Superior temporal gyrus (tissue), 1 donor: ENCODE data around the gene CETN1.

Source experiments
- DNase-seq: peaks from one replicate; pipeline ENCODE4 v3.0.0-alpha.2; 2016; ENCODE audit errors: extremely low spot score

The CETN1 gene

GRCh38 chr18:580154-580553, at the start of gene CETN1:
CETN1 (plus strand) TSS chr18:580380; CDS start chr18:580409, 29 bp downstream.
- no peak for DNase-seq

GRCh38 chr18:532018-532417, 48.2 kb upstream of the CETN1 start:
- DNase-seq, result no peak

DNA sequence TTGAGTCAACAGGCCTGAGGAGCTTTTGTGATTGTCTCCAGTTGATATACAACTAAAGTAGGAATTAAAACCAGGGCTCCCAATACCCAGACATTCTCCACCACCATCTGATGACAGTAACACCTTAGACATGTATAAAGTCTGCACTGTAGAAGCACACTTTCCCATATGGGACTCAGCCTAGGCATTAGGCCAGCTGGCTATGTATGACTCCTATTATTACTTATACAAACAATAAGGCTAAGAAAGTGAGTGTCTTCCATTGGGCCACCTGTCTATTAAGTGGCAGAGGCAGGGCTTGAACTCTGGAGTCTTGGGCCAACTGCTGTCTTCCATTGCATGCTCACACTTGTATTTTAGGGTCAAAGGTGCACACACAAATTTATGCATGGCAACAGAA, 47.5 kb upstream of the CETN1 start:
- no peak for DNase-seq

DNA sequence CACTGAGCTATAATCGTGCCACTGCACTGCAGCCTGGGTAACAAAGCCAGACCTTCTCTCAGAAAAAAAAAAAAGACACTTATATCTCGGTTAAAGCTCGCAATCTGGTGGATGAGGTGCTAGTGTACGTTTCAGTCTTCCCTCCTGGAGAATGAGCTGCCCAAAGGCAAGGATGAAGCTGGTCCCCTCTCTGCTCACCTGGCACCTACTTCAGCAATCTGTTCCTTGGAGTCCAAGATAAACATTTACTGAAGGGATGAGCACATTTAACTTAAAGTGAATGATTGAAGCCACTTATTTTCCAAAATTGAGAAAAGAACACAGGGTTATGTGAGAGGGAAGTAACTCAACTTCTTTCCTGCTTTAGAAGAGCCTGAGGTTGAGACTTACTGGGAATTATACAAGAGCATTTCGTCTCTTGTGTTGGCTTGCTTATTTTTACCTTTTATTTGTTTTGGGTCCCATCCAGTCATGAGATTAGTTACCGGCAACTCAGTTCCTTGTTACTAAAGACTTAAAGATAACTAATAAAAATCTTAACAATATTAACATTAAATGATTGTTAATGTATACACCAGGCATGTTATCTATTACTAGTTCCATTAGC, 46.1 kb upstream of the CETN1 start:
- DNase-seq, result no peak

GRCh38 chr18:543447-544078, 36.6 kb upstream of the CETN1 start:
- DNase-seq, result no peak

DNA sequence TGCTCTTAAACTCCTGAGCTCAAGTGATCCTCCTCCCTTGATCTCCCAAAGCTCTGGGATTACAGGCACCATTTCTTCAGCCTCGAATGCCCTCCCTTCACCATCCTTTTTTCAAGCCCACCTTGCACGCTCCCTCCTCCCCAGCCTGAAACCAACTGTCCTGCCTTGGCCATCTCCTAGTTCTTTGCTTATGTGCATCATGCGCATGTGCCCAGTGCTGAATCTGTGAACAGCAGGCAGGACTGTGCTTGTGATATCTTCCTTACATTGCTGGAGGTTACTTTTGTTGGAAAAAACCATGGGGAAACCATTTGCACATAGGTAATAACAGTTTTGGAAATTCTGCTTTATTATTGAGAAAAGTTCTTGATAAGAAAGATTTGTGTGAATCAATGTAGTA, 30.2 kb upstream of the CETN1 start:
- DNase-seq, result no peak

DNA sequence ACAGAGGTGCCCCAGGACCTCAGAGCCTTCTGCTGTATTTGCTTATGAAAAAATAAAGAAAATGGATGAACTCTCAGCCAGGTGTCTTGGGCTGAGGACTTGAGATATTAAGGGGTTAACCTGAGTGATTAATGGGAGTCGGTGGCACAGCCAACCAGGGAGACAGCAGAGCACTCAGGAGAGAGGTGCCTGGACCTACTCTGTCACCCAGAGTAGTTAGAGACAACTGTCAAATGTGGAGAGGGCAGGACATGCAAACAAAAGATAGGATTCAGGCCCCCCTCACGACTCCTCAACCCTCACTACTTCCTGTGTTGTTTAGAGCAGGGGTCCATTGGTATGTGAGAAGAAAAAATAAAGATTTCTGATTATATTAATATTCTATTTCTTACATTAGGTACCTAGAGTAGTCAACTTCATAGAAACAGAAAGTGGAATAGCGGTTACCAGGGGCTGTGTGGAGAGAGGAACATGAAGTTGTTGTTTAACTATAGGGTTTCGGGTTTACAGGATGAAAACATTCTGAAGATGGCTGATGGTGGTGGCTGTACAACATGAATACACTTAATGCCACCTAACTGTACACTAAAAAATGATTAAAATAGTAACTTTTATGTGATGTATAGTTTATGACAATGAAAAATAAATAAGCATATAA, 28.6 kb upstream of the CETN1 start:
- no peak for DNase-seq

DNA sequence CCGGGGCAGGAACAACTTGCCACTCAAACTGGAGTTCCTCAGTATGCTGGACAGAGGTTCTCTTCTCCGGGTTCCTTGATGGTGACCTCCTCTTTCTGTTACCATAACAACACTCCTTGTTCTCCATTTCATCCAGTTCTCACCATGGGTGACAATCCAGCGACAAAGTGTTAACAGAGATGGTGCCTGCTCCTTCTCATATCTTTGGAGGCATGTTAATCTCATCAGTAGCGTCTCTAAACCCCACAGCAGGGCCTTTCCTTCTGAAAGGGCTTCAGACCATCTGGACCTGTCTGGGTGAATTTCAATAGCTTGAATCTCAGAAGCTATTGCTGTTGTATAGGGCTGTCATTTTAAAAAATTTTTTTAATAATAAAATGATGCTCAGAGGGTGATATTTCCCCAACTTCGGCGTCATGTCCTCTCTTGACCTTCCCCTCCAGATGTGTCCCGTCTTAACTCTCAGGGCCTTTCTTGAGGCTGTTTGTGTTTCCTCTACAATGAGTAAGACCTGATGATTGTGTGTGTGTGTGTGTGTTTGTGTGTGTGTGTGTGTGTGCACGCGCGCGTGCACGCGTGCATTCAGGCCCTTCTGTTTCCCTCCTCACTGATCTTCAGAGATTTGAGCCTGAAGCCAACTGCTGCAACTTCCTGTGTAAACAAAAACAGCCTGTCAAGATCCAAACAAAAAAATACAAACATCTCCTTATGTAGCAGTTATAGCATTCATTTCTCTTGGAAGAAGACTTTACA, 24.3 kb upstream of the CETN1 start:
- no peak for DNase-seq

DNA sequence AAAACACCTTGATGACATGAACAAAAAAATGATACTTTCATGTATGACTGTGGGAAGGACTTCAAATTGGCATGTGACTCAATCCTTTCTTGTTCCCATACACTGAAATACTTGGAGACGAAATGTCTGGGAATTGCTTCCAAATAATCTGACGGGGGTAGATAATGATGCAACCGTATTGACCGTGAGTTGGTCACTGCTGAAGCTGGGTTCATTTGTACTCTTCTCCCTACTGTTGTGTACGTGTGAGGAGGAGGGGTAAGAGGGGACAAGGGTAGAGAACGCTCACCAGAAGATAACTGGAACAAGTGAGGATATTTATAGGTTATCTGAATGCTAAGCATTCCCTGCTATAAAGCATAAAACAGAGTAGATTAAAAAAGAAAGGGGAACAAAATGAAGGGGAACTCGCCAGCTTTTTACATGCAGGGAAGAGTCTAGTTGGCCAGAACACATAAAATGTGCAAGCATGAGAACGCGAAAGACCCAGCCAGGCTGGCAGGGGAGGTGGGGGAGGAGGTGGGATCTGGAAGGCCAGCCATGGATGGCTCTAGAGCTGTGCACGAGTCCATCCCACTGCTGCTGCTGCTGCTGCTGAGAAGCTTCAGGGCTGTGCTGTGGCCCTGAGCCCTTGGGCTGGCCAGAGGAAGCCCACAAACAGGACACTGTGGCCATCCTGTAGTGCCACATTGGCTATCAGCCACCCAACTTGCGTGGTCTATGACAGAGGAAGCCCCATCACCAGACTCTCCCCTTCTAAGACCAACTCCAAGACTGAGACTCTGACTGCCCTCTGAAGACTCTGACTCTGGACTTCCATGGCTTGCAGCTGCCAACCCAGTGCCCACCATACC, 15.2 kb upstream of the CETN1 start:
- DNase-seq, result no peak

- DNase-seq, result no peak
Measured at GRCh38 chr18:565562-566061, 14.6 kb upstream of the CETN1 start.

- DNase-seq, result no peak
Measured at GRCh38 chr18:567122-567521, 13.1 kb upstream of the CETN1 start.

GRCh38 chr18:568731-569130, 11.4 kb upstream of the CETN1 start:
- DNase-seq, result no peak

GRCh38 chr18:570256-570655, 9.9 kb upstream of the CETN1 start:
- DNase-seq, result no peak

- DNase-seq, result no peak
Measured at GRCh38 chr18:570697-571096, 9.5 kb upstream of the CETN1 start.

DNA sequence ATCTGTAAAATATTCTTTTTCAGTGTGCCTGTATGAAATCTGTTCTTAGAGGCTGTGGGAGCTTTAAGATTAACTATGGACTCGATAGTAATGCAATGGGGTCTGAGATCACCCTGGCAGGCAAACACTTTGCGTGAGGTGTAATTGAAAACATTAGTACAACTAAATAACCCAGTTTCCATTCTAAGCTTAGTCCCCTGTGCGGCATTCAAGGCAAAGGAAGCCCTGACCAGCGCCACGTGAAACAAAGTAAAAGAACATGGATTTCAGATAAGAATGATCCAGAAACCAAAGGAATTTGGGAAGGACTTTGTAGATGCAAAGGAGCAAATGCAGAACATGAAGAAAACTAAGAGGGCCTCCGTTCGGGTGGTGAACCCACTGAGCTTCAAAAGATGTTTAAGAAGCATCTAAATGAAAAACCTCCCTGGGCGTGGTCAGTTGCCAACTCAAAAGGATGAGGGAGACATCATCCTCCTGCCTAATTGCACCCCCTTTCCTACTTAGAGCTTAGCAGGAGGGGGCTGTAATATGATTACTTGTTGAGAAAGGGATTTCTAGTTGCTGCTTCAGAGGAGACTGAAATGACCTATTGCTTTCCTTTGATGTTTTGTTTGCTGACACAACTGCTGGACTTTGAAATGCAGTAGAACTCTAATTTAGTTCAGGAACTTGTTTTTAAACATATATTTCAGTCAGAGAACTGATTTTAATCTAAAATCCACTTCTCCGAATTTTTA, 7.9 kb upstream of the CETN1 start:
- no peak for DNase-seq

DNA sequence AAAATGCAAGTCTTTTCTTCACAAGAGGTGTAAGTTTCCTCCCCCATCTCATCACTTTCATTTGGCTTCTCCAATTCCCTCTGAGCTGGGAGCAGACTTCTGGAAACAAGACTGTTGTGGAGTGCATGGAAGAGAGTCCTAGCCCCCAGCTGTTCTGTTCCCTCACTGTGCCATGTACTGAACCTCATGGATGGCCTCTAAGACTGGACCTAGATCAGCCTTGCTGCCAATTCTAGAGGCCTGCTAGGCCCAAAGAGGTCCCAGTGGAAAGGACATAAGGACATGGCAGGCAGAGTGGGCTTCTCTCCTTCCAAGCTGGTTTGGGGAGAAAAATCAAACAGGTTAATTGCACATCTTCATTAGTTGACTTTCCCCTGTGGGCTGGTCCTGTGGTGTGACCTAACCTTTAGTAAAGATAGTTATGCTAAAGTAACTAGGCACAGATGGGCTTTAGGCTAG, 7.3 kb upstream of the CETN1 start:
- DNase-seq, result no peak

DNA sequence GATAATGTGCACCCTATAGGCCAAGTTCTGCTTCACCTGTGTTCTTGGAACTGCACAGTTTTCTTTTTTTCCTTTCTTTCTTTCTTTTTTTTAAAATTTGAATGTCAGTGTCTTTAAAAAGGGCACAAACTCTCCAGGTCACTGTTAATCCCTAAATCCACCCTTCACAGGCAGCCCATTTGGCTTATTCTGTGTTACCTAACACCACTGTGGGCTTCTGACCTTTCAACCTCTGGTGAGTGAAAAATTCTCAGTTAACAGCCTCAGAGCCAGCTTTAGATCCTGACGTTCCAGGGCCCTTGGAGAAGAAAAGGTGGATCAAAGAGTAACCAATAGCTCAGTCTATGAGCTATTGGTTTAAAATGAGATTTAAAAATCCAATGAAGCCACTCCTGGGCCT, 6.8 kb upstream of the CETN1 start:
- no peak for DNase-seq

DNA sequence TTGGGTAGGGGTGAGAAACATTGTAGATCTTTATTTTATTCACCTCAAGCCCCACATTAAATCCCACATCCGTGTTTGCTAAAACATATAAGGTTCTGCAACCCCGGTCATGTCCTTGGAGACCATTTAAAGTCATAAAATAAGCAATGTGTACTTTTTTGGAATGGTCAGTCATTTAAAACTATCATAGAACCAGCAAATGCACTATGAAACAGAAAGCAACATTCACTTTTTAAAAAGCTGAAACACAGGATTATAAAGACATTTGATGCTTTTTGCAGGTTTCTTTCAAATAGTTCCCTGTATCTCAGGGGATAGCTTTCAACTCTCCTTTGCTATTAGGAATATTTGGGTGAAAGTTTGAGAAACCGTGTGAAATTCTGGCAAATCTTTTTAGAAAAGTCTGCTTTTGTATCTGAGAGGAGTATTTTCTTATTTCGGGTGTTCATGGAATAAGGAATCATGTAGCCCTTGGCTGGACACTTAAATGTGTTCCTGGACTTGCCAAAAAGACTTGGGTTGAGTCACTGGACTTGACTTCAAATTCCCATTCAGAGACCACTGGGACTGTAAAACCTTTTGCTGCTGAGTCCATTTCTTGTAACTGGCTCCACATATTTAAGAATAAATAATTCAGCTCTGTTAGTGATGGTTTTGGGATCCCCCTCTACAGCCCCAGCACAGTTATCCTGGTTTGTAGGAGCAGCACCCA, 5.9 kb upstream of the CETN1 start:
- no peak for DNase-seq

- no peak for DNase-seq
Measured at GRCh38 chr18:574865-575645, 5.1 kb upstream of the CETN1 start.
